ENCODE measurements around the gene DGKD.

Gene DGKD

DNA sequence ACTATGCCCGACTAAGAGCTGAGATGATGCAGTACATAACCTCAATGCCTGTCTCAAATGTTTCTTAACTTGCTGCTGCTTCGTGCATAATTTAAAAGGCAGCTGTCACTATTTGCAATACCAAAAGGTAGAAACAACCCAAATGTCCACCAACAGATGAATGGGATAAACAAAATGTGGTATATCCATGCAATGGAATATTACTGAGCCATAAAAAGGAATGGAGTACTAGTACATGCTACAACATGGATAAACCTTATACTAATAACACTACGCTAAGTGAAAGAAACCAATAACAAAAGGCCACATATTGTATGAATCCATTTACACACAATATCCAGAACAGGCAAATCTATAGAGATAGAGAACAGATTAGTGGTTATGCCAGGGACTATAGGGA, 13.0 kb upstream of the DGKD start:
- Histone ChIP-seq H3K4me1 (ENCODE audit: control insufficient read depth, low read depth, low read length) (no peaks in the 10 kb centered on the region), H3K27ac (ENCODE audit: low read length) (no peak overlapping the region), H3K9ac (ENCODE audit: low read length) (no peak overlapping the region), H3K9me3 (ENCODE audit: control insufficient read depth, low read depth, low read length) (no peaks in the 10 kb centered on the region), H3K36me3 (ENCODE audit: control insufficient read depth, low read depth, low read length) (no peaks in the 10 kb centered on the region), H3K4me3 (ENCODE audit: low read length) (no peak overlapping the region), H3K27me3 (ENCODE audit: control insufficient read depth, insufficient read depth, low read length) (no peaks in the 10 kb centered on the region)

DNA sequence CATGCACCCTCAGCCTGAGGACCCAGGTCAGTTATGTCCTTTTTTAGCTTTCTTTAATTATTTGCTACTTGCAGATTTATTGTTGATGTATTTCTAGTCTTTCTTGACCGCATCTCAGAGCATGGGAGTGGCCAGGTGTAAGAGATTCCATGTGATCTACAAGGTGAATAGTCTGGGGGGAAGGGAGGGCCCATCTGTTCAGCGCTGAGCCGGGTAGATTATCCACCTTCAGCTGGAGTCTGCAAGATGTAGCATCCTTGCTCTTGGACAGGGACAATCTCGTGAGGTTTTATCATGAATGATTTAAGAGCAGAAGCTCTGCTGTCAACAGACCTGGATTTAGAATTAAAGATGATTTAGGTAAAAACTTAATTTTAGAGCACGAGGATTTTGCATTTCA, 12.0 kb upstream of the DGKD start:
- Histone ChIP-seq H3K27me3 (ENCODE audit: control insufficient read depth, insufficient read depth, low read length) (no peaks in the 10 kb centered on the region), H3K4me1 (ENCODE audit: control insufficient read depth, low read depth, low read length) (no peaks in the 10 kb centered on the region), H3K4me3 (ENCODE audit: low read length) (no peak overlapping the region), H3K36me3 (ENCODE audit: control insufficient read depth, low read depth, low read length) (no peaks in the 10 kb centered on the region), H3K9ac (ENCODE audit: low read length) (no peak overlapping the region), H3K27ac (ENCODE audit: low read length) (no peak overlapping the region), H3K9me3 (ENCODE audit: control insufficient read depth, low read depth, low read length) (no peaks in the 10 kb centered on the region)

DNA sequence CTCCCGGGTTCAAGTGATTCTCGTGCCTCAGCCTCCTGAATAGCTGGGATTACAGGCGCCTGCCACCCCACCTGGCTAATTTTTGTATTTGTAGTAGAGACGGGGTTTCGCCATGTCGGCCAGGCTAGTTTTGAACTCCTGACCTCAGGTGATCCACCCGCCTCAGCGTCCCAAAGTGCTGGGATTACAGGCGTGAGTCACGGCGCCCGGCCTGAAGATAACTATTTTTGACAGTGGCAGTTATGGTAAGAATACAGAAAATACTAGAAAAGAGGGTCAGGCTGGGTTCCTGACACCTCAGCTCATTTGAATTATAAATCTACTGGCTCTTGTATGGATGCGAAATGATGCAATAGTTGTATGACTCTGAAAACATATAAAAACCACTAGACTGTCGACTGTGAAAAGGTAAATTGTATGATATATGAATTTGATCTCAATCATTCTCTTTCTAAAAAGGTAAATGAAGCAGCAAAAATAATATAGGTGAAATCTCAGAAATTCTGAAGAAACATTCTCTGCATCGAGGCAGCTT, 11.1 kb upstream of the DGKD start:
- Histone ChIP-seq H3K4me3 (ENCODE audit: low read length) (no peak overlapping the region), H3K9ac (ENCODE audit: low read length) (no peak overlapping the region), H3K9me3 (ENCODE audit: control insufficient read depth, low read depth, low read length) (no peaks in the 10 kb centered on the region), H3K27ac (ENCODE audit: low read length) (no peak overlapping the region), H3K4me1 (ENCODE audit: control insufficient read depth, low read depth, low read length) (no peaks in the 10 kb centered on the region), H3K27me3 (ENCODE audit: control insufficient read depth, insufficient read depth, low read length) (no peaks in the 10 kb centered on the region), H3K36me3 (ENCODE audit: control insufficient read depth, low read depth, low read length) (no peaks in the 10 kb centered on the region)

DNA sequence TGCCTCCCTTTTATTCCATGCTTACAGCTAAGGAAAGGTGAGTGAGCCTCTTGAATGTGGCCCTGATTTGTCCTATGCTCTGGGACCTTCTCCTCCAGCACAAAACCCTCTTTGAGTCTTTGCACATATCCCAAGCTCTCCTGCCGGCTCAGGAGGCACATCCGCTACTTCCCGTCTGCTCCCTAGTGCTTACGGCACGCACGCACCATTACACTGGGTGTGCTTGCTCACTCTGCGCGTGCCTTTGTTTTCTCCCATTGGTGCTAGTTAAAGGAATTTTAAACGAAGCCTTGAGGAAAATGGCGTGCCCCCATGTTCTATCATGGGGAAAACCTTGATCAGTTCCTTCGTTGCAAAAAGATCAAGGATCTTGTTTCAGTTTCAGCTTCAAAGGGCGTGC, 7.9 kb upstream of the DGKD start:
- Histone ChIP-seq H3K27me3 (ENCODE audit: control insufficient read depth, insufficient read depth, low read length) (no peaks in the 10 kb centered on the region), H3K27ac (ENCODE audit: low read length) (no peak overlapping the region), H3K9me3 (ENCODE audit: control insufficient read depth, low read depth, low read length) (no peaks in the 10 kb centered on the region), H3K36me3 (ENCODE audit: control insufficient read depth, low read depth, low read length) (no peaks in the 10 kb centered on the region), H3K4me1 (ENCODE audit: control insufficient read depth, low read depth, low read length) (no peaks in the 10 kb centered on the region), H3K4me3 (ENCODE audit: low read length) (no peak overlapping the region), H3K9ac (ENCODE audit: low read length) (no peak overlapping the region)

DNA sequence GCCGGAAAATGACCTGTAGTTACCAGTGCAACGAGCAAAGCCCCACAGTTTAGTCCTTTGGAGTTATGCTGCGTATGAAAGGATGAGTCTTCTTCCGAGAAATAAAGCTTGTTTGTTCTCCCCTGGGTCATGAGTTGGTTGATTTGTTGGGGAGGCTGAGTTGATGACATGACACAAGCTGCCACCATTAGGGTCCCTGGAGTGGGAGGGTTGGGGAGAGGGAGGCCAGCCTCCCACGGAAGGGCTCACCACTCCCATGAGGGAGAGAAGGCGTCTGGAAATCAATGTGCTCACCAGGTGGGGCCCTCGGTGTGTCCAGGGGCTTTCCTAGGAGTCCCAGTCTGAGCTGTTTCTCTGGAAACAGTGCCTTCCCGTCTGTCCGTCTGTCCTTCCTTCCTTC, 7.4 kb upstream of the DGKD start:
- no peaks in the 10 kb centered on the region for H3K36me3 ChIP-seq (ENCODE audit: control insufficient read depth, low read depth, low read length)
- H3K4me1 ChIP-seq (ENCODE audit: control insufficient read depth, low read depth, low read length): no peaks in the 10 kb centered on the region
- H3K27me3 ChIP-seq (ENCODE audit: control insufficient read depth, insufficient read depth, low read length): no peaks in the 10 kb centered on the region
- H3K27ac ChIP-seq (ENCODE audit: low read length): no peak overlapping the region
- no peak overlapping the region for H3K9ac ChIP-seq (ENCODE audit: low read length)
- H3K4me3 ChIP-seq (ENCODE audit: low read length): no peak overlapping the region
- H3K9me3 ChIP-seq (ENCODE audit: control insufficient read depth, low read depth, low read length): no peaks in the 10 kb centered on the region

DNA sequence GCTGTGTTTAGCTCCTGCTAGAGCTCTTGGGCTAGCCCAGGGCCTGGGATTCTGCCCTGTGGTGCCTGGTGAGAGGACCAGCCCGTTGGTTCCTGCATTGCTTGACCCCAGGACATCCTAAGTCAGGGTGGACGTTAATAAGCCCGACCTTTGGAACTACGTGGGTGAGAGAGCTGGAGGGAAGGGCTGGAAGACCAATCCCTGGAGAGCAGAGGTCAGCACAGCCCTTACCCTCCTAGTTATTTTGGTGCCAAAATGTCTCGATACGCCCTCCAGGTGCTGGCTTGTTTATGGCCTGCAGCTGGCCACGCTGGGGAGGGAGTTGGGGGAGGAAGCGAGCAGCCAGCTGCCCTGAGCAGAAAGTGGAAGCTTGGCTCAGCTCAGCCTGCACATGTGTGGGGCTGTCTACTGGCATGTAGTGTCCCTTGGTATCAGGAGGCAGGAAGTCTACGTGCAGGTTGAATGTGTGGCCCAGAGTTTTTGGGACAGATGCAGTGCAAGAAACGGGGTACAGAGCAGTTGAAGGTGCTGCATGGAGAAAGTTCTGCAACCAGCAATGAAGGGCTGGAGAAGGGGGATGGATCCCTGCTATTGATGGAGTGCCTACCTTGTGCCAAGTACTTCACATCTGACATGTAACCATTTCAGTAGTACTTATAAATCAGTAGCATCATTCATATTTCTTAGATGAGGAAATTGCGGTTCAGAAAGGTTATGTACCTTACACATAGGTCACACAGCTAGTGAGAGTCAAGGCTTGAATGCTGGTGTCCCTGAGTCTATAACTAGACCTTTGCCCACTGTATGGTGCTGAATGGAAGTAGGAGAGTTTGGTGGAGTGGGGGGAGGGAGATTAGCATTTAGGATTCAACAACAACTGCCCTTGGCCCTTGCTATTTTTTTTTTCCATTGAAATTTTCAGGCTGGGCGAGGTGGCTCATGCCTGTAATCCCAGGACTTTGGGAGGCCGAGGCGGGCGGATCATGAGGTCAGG, 5.0 kb upstream of the DGKD start:
- Histone ChIP-seq H3K4me1 (ENCODE audit: control insufficient read depth, low read depth, low read length) (no peaks in the 10 kb centered on the region), H3K9ac (ENCODE audit: low read length) (no peak overlapping the region), H3K36me3 (ENCODE audit: control insufficient read depth, low read depth, low read length) (no peaks in the 10 kb centered on the region), H3K27ac (ENCODE audit: low read length) (no peak overlapping the region), H3K27me3 (ENCODE audit: control insufficient read depth, insufficient read depth, low read length) (peaks cover 20% of the 10 kb centered on the region), H3K4me3 (ENCODE audit: low read length) (no peak overlapping the region), H3K9me3 (ENCODE audit: control insufficient read depth, low read depth, low read length) (no peaks in the 10 kb centered on the region)

DNA sequence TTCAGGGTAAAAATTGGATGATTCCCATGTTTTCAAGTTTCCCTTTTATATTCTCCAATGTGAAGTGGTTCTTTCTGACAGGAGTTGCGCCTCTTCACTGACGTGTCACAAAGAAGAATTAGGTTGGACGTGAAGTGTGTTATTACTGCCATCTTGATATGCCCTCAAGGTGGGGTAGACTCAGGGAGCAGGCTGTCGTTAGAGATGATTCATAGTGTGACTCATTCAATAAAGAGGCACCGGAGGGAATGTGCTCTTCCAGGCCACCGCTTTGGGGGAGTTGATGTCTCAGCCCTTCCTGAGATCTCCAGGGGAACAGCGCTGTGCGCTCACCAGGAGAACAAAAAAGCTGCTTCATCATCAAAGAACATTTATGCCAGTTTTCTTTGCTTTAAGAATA, 3.6 kb upstream of the DGKD start:
- Histone ChIP-seq H3K9ac (ENCODE audit: low read length) (no peak overlapping the region), H3K4me3 (ENCODE audit: low read length) (no peak overlapping the region), H3K4me1 (ENCODE audit: control insufficient read depth, low read depth, low read length) (peaks cover 3% of the 10 kb centered on the region), H3K27me3 (ENCODE audit: control insufficient read depth, insufficient read depth, low read length) (peaks cover 29% of the 10 kb centered on the region), H3K36me3 (ENCODE audit: control insufficient read depth, low read depth, low read length) (no peaks in the 10 kb centered on the region), H3K9me3 (ENCODE audit: control insufficient read depth, low read depth, low read length) (no peaks in the 10 kb centered on the region), H3K27ac (ENCODE audit: low read length) (no peak overlapping the region)

DNA sequence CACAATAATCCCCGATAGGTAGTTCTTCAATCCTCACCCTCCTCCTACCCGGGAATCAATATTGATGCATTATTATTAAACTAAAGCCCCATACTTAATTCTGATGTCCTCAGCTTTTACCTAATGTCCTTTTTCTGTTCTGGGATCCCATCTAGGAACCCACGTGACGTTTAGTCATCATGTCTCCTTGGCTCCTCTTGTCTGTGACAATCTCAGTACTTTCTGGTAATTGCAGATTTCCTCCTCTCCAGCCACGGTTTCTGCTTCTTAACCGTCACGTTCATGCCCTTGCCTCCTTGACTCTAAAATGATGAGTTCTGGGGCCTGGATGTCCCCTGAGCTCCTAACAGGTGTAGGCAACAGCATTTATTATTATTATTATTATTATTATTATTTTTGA, 2.9 kb upstream of the DGKD start:
- peaks cover 4% of the 10 kb centered on the region for H3K4me1 ChIP-seq (ENCODE audit: control insufficient read depth, low read depth, low read length)
- no peak overlapping the region for H3K27ac ChIP-seq (ENCODE audit: low read length)
- no peak overlapping the region for H3K9ac ChIP-seq (ENCODE audit: low read length)

DNA sequence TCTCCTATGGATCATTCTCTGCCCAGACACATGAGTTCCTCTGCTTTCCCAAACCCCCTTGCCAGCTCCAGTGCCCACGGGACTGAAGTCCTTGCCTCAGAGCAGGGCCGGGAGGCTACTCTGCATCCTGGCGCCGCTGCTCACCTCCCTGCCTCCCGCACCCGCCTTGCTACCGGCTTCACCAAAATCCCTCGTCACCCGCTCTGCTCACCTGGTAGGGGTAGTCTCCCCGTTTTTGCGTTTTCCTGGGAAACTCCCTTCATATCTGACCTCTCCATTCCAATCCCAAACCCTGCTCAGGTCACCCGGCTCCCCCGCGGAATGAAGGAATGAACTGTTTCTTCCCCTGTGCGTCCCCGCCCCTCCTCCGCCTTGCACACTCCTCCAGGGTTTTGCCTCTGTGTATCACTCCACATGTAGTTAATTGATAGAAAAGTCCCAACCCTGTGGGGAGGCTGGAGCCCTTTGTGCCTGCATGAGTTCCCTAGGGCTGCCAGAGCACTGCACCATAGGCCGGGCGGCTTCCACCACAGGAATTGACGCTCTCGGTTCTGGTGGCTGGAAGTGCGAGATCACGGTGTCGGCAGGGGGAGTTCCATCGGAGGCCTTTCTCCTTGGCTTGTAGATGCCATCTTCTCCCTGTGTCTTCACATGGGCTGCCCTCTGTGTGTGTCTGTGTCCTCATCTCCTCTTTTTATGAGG, 2.0 kb upstream of the DGKD start:
- Histone ChIP-seq H3K4me1 (ENCODE audit: control insufficient read depth, low read depth, low read length) (peaks cover 4% of the 10 kb centered on the region), H3K36me3 (ENCODE audit: control insufficient read depth, low read depth, low read length) (no peaks in the 10 kb centered on the region), H3K4me3 (ENCODE audit: low read length) (no peak overlapping the region)

More for the DNA sequence above, 2.9 kb upstream of the DGKD start:
- Histone ChIP-seq H3K9me3 (ENCODE audit: control insufficient read depth, low read depth, low read length) (no peaks in the 10 kb centered on the region), H3K36me3 (ENCODE audit: control insufficient read depth, low read depth, low read length) (no peaks in the 10 kb centered on the region), H3K4me3 (ENCODE audit: low read length) (no peak overlapping the region), H3K27me3 (ENCODE audit: control insufficient read depth, insufficient read depth, low read length) (peaks cover 37% of the 10 kb centered on the region)

DNA sequence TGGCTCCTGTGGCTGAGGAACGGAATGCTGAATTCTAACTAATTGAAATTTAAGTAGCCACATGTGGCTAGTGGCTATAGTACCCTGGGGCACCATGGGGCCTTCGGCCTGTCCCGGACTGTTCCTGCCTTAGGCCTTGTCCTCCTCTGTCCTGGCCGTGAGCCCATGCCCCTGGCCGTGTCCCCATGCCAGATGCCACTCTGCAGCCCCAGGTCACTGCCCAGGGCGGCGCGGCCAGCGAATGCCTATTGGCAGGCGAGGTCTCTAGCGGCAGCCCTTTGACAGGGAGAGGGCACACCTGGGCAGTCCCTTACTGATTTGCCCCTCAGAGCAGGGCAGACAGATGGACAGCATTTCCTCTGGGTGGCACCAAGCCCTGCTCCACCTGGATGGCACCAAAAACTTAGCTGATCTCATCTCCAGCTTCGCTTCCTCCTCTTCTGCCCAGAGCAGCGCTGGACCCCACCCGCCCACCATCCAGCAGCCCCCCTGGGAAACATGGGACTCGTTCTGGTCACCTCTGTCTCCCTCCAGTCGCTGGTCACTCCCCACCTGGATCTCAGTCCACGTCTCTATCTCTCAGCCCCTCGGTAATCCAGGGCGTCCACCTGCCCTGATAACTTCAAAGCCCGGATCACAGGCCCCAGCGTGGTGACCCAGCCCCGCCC, 1.1 kb upstream of the DGKD start:
- Histone ChIP-seq H3K9me3 (ENCODE audit: control insufficient read depth, low read depth, low read length) (no peaks in the 10 kb centered on the region), H3K36me3 (ENCODE audit: control insufficient read depth, low read depth, low read length) (no peaks in the 10 kb centered on the region), H3K4me3 (ENCODE audit: low read length) (peak overlapping the region; percentile 64), H3K27me3 (ENCODE audit: control insufficient read depth, insufficient read depth, low read length) (peaks cover 37% of the 10 kb centered on the region), H3K4me1 (ENCODE audit: control insufficient read depth, low read depth, low read length) (peaks cover 4% of the 10 kb centered on the region), H3K27ac (ENCODE audit: low read length) (no peak overlapping the region), H3K9ac (ENCODE audit: low read length) (no peak overlapping the region)

More for the DNA sequence above, 2.0 kb upstream of the DGKD start:
- Histone ChIP-seq H3K9me3 (ENCODE audit: control insufficient read depth, low read depth, low read length) (no peaks in the 10 kb centered on the region), H3K27me3 (ENCODE audit: control insufficient read depth, insufficient read depth, low read length) (peaks cover 37% of the 10 kb centered on the region), H3K9ac (ENCODE audit: low read length) (no peak overlapping the region), H3K27ac (ENCODE audit: low read length) (no peak overlapping the region)

DNA sequence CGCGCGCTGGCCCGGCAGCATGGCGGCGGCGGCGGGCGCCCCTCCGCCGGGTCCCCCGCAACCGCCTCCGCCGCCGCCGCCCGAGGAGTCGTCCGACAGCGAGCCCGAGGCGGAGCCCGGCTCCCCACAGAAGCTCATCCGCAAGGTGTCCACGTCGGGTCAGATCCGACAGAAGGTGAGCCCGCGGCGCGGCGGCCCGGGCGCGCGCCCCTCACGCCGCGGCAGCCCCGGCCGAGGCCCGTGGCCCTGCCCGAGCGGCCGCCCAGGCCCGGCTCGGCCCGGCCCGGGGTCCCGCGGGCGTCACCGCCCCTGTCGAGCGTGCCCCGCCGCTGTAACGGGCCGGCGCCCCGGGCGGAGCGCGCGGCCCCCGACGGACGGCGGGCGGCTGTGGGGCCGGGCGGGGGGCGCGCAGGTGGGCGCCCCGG, 218 bp downstream of the DGKD start:
- H3K27me3 ChIP-seq (ENCODE audit: control insufficient read depth, insufficient read depth, low read length): peaks cover 37% of the 10 kb centered on the region
- H3K4me3 ChIP-seq (ENCODE audit: low read length): peak overlapping the region; percentile 69
- peaks cover 4% of the 10 kb centered on the region for H3K4me1 ChIP-seq (ENCODE audit: control insufficient read depth, low read depth, low read length)
- no peak overlapping the region for H3K27ac ChIP-seq (ENCODE audit: low read length)
- H3K9ac ChIP-seq (ENCODE audit: low read length): no peak overlapping the region
- H3K36me3 ChIP-seq (ENCODE audit: control insufficient read depth, low read depth, low read length): no peaks in the 10 kb centered on the region
- no peaks in the 10 kb centered on the region for H3K9me3 ChIP-seq (ENCODE audit: control insufficient read depth, low read depth, low read length)
